Raji (cell line): ENCODE data around the gene NAA38.

Experiments used
- POLR2A ChIP-seq: IDR thresholded peaks from 2 replicates; pipeline ENCODE4 v1.6.1; 2011; ENCODE audit warnings: low read depth, low read length, control low read depth; ENCODE audit not compliant: insufficient read depth

The NAA38 gene

GRCh38 chr17:7859028-7859427 lies 1.7 kb upstream of the NAA38 start:
- no peak for TF ChIP-seq POLR2A

DNA sequence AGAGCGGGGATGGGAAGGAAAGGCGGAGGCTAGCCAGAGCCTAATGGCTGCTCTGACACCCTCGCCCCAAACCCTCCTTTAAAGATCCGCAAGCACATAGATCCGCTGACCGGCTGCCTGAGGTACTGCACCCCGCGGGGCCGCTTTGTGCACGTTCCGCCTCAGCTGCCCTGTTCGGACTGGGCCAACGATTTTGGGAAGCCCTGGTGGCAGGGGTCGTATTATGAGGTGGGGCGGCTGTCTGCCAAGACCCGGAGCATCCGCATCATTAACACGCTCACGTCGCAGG lies 1.1 kb upstream of the NAA38 start:
- TF ChIP-seq POLR2A: no peak

GRCh38 chr17:7857713-7858521 lies 558 bp upstream of the NAA38 start, which contains the start of gene CYB5D1:
TSS of gene CYB5D1 (plus strand) at chr17:7858003. CDS start at chr17:7858135, 132 bp downstream.
- TF ChIP-seq POLR2A: no peak; the same call in 1 of the 2 replicates

DNA sequence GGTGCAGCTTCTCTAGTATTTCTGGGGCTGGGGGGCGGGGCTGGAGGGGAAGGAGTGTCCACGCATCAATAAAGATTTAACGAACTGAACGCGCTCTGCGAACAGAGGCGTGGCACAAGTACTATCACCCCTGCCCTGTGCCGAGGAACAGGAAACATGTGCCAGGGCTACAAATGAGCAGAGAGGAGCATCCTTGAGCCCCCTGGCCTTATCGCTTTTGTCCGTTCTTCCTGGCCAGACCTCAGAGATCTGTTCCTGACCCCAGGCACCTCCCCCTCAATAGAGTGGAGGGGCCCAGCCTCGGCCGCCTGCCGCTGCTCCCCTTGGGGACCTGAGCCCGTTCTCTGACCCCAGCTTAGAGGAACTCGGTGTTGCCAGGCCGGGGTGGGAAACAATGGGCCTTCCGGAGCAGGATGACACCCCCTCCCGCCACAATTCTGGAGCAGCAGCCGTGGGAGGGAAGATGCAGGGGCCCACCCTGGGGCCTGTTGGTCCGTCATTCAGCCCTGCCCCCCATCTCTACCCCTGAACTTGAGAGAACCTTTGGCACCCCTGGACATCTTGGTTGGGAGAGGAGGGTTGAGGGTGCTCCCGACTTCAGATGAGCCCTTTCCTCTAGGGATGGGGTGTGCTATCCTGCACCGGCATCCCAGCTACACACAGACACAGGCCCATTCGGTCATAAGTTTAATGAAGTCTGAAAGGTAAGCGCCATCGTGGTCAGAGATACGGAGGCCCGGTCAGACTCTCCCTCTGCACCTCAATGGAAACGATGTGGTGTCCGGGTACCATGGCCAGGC lies 1.1 kb downstream of the NAA38 start:
- peak; percentile 42; the same call in 1 of the 2 replicates for TF ChIP-seq POLR2A

- TF ChIP-seq POLR2A: no peak; the same call in 1 of the 2 replicates
Observed at GRCh38 chr17:7855660-7856010, 1.7 kb downstream of the NAA38 start.

DNA sequence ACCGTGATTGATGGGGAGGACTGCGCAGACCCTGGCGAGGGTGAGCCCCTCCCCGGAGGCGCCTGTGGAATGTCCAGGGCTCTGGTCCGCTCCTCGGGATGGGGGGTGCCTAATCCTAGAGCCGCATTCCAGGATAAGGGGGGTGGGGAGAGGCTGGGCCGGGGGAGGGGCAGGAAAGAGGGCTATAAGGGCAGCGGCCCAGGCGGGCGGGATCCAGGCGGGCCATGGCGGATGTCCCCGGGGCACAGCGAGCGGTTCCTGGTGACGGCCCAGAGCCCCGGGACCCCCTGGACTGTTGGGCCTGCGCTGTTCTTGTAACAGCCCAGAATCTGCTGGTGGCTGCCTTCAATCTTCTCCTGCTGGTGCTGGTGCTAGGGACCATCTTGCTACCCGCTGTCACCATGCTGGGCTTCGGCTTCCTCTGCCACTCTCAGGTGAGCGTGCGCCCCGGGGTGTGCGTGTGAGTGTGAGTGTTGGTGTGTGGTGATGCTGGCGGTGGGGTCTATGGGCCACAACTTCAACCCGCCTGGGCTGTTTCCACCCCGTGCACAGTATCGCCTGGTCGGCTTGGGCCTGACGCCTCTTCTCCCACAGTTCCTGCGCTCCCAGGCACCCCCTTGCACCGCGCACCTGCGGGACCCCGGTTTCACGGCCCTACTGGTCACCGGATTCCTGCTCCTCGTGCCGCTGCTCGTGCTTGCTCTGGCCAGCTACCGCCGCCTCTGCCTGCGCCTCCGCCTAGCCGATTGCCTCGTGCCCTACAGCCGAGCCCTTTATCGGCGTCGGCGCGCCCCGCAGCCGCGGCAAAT lies 2.3 kb downstream of the NAA38 start, which contains the start of gene TMEM88:
TSS of gene TMEM88 (plus strand) at position 216 of the 809 bp plus-strand sequence. CDS start at position 225, 9 bp downstream.
- peak; percentile 13; the same call in 1 of the 2 replicates for TF ChIP-seq POLR2A

DNA sequence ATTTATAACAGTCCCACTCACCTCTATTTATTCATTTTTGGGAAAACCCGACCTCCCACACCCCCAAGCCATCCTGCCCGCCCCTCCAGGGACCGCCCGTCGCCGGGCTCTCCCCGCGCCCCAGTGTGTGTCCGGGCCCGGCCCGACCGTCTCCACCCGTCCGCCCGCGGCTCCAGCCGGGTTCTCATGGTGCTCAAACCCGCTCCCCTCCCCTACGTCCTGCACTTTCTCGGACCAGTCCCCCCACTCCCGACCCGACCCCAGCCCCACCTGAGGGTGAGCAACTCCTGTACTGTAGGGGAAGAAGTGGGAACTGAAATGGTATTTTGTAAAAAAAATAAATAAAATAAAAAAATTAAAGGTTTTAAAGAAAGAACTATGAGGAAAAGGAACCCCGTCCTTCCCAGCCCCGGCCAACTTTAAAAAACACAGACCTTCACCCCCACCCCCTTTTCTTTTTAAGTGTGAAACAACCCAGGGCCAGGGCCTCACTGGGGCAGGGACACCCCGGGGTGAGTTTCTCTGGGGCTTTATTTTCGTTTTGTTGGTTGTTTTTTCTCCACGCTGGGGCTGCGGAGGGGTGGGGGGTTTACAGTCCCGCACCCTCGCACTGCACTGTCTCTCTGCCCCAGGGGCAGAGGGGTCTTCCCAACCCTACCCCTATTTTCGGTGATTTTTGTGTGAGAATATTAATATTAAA lies 3.1 kb downstream of the NAA38 start:
- no peak for TF ChIP-seq POLR2A

DNA sequence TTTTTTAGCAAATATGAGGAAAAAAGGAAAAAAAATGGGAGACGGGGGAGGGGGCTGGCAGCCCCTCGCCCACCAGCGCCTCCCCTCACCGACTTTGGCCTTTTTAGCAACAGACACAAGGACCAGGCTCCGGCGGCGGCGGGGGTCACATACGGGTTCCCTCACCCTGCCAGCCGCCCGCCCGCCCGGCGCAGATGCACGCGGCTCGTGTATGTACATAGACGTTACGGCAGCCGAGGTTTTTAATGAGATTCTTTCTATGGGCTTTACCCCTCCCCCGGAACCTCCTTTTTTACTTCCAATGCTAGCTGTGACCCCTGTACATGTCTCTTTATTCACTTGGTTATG lies 3.7 kb downstream of the NAA38 start:
- no peak for TF ChIP-seq POLR2A

DNA sequence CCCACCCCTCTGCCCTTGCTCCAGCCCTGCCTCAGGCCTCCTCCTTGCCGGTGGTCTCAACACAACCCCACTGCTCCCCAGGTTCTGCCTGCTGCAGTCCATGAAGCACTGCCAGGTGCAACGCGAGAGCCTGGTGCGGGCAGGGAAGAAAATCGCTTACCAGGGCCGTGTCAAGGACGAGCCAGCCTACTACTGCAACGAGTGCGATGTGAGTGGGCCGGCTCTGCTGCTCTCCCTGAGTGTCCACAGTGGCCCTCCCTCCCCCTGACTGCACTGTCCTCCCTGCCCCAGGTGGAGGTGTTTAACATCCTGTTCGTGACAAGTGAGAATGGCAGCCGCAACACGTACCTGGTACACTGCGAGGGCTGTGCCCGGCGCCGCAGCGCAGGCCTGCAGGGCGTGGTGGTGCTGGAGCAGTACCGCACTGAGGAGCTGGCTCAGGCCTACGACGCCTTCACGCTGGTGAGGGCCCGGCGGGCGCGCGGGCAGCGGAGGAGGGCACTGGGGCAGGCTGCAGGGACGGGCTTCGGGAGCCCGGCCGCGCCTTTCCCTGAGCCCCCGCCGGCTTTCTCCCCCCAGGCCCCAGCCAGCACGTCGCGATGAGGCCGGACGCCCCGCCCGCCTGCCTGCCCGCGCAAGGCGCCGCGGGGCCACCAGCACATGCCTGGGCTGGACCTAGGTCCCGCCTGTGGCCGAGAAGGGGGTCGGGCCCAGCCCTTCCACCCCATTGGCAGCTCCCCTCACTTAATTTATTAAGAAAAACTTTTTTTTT lies 4.3 kb downstream of the NAA38 start:
- no peak for TF ChIP-seq POLR2A

DNA sequence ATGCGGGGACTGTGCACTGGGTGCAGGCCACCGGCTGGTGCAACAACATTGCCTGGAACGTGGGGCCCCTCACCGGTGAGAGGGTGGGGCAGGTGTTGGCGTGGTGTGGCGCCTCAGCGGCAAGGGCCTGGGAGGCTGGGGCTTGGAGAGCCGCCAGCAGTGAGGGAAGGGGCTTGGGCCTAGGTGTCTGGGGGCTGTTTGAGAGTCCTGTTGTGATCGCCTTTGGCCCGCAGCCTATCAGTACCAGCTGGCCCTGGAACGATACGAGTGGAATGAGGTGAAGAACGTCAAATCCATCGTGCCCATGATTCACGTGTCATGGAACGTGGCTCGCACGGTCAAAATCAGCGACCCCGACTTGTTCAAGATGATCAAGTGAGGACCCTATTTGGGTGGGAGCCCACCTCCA lies 5.1 kb downstream of the NAA38 start:
- TF ChIP-seq POLR2A: no peak

DNA sequence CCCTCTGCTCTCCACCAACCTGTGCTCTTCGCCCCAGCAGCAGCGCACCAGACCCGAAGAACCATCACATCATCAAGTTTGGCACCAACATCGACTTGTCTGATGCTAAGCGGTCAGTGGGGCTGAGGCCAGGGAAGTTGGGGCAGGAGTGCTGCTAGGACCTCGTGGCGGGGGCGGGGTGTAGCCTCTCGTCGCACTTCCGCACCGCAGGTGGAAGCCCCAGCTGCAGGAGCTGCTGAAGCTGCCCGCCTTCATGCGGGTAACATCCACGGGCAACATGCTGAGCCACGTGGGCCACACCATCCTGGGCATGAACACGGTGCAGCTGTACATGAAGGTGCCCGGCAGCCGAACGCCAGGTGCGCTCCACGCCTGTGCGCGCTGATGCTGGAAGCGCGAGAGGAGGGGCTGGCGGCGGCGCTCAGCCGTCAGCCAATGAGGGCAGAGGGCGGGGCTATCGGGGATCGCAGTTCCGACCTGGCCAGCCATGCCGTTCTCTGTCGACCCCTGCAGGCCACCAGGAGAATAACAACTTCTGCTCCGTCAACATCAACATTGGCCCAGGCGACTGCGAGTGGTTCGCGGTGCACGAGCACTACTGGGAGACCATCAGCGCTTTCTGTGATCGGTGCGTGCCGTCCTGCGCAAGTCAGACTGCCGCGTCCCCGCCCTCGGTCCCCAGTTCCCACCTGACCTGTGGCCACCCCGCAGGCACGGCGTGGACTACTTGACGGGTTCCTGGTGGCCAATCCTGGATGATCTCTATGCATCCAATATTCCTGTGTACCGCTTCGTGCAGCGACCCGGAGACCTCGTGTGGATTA lies 5.7 kb downstream of the NAA38 start:
- peak; percentile 85 for TF ChIP-seq POLR2A

- no peak for TF ChIP-seq POLR2A
Observed at GRCh38 chr17:7850701-7851437, 6.5 kb downstream of the NAA38 start.
